A549 (cell line): Measurements from ENCODE around the gene SLC16A5.

Experiments used
- MYC ChIP-seq: IDR thresholded peaks from 2 replicates; pipeline ENCODE4 v1.6.1; 2012; ENCODE audit warnings: mild to moderate bottlenecking, inconsistent platforms, low read length, improper control_type of control experiment, borderline replicate concordance
- RFX5 ChIP-seq: fragments of 450-650 bp; IDR thresholded peaks from 2 replicates; pipeline ENCODE4 v1.7.1; 2014; ENCODE audit warnings: antibody characterized with exemption, mild to moderate bottlenecking, moderate library complexity
- TF ChIP-seq, protein P1 (sequence below): fragments of >200 bp; sonication (Bioruptor Twin); formaldehyde crosslinking; IDR thresholded peaks from 3 replicates; pipeline ENCODE4 v1.6.1; 2016

DNA sequence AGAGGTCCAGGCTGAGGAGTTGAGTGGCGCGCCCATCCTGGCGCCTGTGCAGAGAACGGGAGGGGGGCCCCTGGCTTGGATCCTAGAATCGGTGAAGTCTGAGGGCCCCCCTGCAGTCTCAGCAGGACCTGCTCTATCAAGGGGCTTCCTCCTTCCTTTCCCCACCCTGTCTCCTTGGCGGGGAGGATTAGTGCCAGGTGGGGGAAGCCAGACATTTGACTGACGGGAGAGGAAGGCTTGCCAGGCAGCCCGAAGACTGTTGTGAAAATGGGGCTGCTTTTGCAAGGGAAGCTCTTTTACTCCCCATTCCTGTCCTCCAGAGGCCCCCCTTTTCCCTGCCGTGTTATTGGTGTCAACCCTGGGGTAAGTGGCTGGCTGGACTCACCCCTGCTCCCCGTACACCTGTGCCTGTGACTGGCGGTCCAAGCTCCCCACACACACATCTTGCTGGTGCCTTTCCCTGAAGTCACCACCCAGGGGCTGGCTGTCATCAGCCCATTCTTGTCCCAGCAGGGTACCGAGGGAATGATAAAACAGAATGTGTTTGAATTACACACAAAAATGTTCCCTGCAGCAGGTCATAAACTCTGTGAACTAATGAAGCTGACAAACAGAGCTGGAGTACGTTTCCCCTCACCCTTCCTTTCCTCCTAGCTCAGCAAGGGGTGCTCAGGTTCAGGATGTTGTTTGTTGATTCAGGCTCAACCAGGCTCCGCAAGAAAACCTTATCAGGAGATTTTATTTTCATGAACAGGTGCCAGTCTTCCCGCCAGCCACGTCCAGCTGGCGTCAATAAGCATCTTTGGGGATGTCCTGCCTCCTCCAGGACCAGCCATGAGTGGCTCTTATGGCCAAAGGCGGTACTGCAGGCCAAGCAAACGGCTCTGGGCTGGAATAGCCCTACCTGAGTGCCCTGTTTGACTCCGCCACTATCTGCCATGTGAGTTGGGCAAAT lies 17.6 kb downstream of the SLC16A5 start:
- TF ChIP-seq, protein P1, sequence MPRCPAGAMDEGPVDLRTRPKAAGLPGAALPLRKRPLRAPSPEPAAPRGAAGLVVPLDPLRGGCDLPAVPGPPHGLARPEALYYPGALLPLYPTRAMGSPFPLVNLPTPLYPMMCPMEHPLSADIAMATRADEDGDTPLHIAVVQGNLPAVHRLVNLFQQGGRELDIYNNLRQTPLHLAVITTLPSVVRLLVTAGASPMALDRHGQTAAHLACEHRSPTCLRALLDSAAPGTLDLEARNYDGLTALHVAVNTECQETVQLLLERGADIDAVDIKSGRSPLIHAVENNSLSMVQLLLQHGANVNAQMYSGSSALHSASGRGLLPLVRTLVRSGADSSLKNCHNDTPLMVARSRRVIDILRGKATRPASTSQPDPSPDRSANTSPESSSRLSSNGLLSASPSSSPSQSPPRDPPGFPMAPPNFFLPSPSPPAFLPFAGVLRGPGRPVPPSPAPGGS: no peak
- no peak for TF ChIP-seq MYC
- no peak for TF ChIP-seq RFX5
